Breast epithelium (tissue), 3 donors: ENCODE data around the gene GOLGA6L7.

ENCODE experiments used
- POLR2AphosphoS5 ChIP-seq, 3 donors: sonication (generic); formaldehyde crosslinking; IDR thresholded peaks; one replicate each; pipeline ENCODE4 v1.6.1; 2017; ENCODE audit warnings: antibody characterized with exemption in 3 of 3
- TF ChIP-seq, protein P1 (sequence below), 3 donors: fragments of 450-650 bp; IDR thresholded peaks; one replicate each; pipeline ENCODE4 v1.5.1; 2016 to 2017; ENCODE audit warnings: antibody characterized with exemption in 3 of 3, mild to moderate bottlenecking in 3 of 3, moderate library complexity in 3 of 3

DNA sequence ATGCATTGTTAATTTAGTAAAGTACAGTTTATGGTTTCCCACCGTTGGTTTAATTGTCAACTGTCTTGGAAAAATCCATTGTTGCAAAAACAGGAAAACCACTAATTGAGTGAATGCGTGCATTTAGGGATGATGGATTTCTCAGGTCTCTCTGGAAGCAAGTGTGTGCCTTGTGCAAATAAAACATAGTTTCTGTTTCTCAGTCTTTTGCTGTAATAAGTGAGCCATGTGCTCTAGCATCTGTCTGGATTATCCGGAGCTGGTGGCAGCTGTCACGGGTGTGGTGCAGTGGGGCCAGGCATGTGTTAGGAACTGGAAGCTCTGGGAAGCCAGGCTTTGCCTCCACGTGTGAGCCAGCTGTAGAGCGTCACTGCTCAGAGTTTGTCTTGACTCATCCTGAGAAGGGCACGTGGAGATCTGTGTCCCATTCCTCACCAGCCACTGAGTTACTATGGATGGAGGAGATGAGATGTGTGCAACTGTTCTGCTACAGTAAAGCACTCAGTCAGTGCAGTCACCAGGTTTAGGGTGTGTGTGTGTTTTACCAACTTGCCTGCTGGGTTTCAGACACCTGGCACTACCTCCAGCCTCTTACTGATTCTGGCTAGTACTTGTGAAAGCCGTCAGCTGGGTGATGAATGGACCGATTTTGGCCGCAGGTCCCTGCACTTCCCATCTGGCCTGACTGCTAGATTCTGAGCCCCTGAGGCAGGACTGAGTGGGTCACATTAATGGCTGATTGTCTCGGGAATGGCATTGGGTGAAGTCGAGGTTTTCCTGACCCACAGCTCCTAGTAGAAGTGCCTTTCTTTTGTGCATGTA is 44.6 kb upstream of the GOLGA6L7 start:
- no peak for TF ChIP-seq POLR2AphosphoS5 (IDR thresholded peaks at IDR 0.05)
- TF ChIP-seq, protein P1, sequence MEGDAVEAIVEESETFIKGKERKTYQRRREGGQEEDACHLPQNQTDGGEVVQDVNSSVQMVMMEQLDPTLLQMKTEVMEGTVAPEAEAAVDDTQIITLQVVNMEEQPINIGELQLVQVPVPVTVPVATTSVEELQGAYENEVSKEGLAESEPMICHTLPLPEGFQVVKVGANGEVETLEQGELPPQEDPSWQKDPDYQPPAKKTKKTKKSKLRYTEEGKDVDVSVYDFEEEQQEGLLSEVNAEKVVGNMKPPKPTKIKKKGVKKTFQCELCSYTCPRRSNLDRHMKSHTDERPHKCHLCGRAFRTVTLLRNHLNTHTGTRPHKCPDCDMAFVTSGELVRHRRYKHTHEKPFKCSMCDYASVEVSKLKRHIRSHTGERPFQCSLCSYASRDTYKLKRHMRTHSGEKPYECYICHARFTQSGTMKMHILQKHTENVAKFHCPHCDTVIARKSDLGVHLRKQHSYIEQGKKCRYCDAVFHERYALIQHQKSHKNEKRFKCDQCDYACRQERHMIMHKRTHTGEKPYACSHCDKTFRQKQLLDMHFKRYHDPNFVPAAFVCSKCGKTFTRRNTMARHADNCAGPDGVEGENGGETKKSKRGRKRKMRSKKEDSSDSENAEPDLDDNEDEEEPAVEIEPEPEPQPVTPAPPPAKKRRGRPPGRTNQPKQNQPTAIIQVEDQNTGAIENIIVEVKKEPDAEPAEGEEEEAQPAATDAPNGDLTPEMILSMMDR (IDR thresholded peaks at IDR 0.05) = no peak
